Stimulated activated CD4-positive, alpha-beta T cell treated with anti-CD3 and anti-CD28 coated beads, Interleukin-4, amount 100 ng/mL, for 48 hours (primary cell): ENCODE results near the gene CALML4.
"Not testable (repeated sequence)": the region's sequence is repeated elsewhere in the genome, so short reads cannot be mapped to it uniquely, and the experiment has no call there.

Source experiments
- DNase-seq, 2 donors: peaks; one replicate each; pipeline ENCODE4 v3.0.0-alpha.2; 2020; ENCODE audit warnings: low read depth in 2 of 2

Gene CALML4

GRCh38 chr15:68191555-68191954 is 13.6 kb downstream of the CALML4 start:
- DNase-seq: no peak

- DNase-seq: no peak
Measured at GRCh38 chr15:68190048-68190447, 15.1 kb downstream of the CALML4 start.

- no peak for DNase-seq
Measured at GRCh38 chr15:68188647-68189046, 16.5 kb downstream of the CALML4 start.

GRCh38 chr15:68187559-68187958 is 17.6 kb downstream of the CALML4 start:
- DNase-seq: no peak

DNA sequence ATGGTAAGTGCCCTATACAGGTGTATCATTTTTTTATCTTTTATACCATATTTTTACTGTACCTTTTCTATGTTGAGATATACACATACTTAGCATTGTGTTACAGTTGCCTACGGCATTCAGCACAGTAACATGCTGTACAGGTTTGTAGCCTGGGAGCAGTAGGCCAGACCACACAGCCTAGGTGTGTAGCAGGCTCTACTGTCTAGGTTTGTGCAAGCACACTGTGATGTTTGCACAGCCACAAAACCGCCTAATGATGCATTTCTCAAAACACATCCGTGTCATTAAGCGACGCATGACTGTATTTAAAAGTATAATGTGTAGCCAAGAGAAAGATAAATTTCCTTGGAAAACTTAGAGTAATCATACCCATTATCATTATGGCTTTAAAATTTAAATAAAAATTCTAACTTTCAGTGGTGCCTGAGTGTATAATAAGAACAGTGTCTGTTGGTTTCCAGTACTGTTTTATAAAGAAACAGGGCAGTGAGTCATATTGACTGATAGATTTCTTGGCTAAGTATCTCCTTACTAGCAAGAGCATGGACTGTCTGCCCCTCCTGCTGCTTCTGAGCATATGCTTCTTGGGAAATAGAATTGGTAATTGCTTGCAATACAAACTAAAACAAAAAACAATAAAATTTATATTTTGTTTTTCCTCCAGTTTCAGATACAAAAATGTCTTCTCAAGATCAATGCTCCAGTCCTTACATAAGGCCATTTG is 18.3 kb downstream of the CALML4 start:
- no peak for DNase-seq

DNA sequence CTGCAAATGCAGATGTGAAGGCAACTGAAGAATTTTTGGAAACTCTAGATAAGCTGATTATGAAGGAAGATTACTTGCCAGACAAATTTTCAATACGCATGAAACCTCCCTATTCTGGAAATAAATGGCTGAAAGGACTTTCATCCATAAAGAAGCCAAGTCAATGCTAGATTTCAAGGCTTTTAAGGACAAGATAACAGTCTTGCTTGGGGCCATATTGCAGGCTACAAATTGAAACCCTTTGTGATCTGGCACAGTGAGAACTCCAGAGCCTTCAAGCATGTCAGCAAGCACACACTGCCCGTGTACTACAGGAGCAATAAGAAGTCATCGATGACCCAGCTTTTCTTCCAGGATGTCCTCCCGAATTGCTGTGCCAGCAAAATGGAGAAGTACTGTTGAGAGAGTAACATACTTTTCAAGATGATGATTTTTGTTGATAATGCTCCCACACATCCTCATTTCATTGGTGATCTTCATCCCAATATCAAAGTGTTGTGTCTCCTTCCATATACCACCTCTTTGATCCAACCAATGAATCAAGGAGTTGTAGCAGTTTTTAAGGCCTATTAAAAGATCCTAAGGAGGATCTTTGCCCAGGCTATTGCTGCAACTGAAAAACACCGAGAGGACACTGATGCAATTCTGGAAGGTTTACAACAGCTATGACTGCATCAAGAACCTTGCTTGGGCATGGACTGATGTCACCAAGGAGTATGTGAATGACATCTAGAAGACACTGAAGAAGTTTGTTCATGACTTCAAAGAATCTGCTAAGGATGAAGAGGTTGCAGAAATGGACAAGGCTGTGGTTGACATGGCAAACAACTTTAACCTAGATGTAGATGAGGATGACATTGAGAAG is 20.3 kb downstream of the CALML4 start:
- DNase-seq: no peak

- DNase-seq: no peak
Measured at GRCh38 chr15:68183616-68184315, 21.4 kb downstream of the CALML4 start.

- no peak for DNase-seq
Measured at GRCh38 chr15:68177742-68178141, 27.4 kb downstream of the CALML4 start.

DNA sequence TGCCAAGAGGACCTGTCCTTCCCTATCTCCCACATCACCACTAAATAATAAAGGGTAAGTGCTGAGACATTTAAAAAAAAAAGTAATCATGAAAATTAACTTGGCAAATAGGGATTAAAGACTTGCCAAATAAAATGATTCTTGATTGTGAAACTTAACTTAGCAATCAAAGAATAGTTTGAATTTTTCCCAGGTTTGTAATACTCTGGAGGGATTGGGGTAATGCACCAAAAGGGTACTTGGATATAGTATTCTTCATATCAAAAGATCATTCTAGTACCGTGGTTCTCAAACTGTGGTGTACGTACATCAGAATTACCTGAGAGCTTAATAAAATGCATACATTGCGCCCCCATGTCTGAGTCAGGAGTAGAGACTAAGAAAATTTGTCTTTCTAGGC is 28.5 kb downstream of the CALML4 start:
- DNase-seq: no peak

GRCh38 chr15:68175526-68175925 is 29.6 kb downstream of the CALML4 start:
- no peak for DNase-seq

DNA sequence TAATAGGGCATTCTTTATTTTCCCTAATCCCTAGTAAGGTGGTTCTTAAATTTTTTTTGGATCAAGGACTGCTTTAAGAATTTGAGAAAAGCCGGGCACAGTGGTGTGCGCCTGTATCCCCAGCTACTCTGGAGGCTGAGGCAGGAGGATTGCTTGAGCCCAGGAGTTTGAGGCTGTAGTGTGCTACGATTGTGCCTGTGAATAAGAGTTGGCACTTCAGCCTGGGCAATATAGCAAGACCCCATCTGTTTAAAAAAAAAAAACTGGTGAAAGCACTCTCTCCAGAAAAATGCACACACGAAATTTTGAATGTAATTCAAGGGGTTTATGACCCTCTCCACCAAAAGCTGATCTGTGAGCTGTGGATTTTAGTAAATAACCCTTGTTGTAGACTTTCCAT is 32.0 kb downstream of the CALML4 start:
- no peak for DNase-seq

GRCh38 chr15:68172037-68172436 is 33.1 kb downstream of the CALML4 start:
- not testable (repeated sequence) for DNase-seq

DNA sequence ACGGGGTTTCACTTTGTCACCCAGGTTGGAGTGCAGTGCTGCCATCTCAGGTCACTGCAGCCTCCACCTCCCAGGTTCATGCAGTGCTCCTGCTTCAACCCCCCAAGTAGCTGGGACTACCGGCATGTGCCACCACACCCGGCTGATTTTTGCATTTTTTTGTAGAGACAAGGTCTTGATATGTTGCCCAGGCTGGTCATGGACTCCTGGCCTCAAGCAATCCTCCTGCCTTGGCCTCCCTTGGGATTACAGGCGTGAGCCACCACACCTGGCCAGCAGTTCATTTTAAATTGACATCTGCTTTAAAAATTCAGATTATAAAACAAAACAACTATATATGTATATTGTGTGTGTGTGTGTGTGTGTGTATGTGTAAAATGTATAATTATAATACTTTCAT is 38.3 kb downstream of the CALML4 start:
- DNase-seq: no peak

DNA sequence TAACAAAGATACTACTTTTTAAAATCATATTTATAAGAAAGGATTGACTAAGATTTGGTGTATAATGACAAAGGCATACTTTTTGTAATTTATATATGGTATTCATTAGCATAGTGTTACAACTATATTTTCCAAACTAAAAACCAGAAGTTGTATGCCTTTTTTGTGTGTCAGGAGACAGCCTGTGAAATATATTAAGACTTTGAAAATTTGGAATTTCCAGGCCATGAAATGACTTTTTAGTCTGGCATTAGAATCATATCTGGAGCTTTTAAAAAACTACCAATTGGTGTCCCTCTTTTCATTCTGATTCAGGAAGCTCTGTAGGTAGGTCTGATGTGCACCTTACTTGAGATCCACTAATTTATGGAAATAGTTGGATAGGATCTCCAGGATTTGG is 41.9 kb downstream of the CALML4 start:
- no peak for DNase-seq

- DNase-seq: no peak
Measured at GRCh38 chr15:68158046-68158628, 47.0 kb downstream of the CALML4 start.

DNA sequence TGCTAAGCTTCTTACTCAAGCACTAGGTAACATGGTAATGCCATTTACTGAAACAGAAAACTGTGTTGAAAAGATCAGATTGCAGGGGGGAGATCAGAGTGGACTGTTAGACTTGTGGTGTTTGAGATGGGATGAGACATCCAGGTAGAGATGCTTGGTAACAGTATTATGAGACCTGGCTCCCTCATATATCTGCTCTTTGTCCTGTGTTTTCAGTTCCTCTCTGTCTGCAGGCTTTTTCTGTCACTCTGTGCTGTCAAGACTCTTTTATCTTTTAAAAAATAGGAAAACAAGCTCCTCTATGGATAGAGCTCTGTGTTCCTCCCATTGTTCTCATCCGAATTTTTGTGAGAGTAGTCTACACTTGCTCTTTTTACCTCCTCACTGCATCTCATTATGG is 48.1 kb downstream of the CALML4 start:
- DNase-seq: no peak

- no peak for DNase-seq
Measured at GRCh38 chr15:68154923-68155559, 50.1 kb downstream of the CALML4 start.

- no peak for DNase-seq
Measured at GRCh38 chr15:68152342-68152741, 52.8 kb downstream of the CALML4 start.

DNA sequence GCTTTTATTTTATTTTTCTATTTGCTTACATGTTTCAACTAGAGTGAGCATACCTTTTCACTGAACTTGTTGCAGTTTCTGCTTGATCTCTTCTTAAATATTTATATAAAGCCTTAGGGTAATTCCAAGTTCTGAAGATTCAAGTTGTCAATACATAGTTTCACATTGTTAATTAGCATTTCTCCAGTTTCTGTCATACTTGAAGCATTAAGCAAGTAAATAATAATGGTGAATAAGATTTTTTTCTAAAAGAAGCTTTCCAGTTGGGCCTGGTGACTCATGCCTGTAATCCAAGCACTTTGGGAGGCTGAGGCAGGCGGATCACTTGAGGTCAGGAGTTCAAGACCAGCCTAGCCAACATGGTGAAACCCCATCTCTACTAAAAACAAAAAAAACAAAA is 53.9 kb downstream of the CALML4 start:
- DNase-seq: no peak

DNA sequence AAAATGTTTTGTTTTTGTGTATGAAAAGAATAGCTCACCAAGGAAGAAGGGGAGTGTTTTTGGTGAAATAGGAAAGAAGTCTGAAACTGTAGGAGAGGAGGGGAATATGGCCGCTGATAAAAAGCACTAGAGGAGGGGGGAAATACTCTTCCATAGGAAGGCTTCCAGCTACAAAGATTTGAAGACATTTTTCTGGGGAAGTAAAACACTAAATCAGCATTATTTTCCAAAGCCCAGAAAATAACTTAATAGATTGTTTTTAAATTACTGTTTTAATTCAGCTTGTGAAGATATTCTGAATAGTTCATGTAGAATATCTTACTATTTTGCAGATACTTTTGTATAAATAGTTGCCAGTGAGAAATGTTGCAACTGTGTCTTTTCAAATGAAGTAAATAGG is 54.9 kb downstream of the CALML4 start:
- DNase-seq: no peak

DNA sequence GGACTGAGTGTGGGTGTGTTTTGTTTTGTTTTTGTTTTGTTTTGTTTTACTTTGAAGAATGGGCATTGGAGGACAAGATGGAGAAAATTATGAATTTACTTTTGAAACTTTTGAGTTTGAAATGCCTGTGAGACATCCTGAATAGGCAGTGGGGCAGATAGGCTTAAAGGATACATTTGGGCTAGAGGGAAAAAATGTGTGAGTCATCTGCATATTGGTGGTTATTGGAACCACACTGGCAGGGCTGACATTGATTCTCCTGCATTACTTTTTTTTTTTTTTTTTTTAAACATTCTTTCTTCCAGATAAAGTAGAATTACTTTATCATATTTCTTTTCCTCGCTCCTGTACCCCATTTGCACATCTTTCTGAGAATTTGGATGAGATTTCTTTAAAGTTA is 56.1 kb downstream of the CALML4 start:
- DNase-seq: no peak

- no peak for DNase-seq
Measured at GRCh38 chr15:68148039-68148438, 57.1 kb downstream of the CALML4 start.
